Endometrial microvascular endothelial cells (primary cell): ENCODE results near the gene COPG1. TPM values are rescaled to one million over a fixed set of nuclear protein-coding genes. Genes with fewer than 3 reads are reported as not detected.

Source experiments
- in situ Hi-C: cut with HindIII; loops from 2 replicates; pipeline ENCODE4 v1.10.0; 2017; ENCODE audit warnings: low sequenced_read_pairs, low pct_unique_long_range_greater_than_20kb; ENCODE audit errors: inconsistent ontology term
- total RNA-seq: library from RNA; depleted of rRNA; stranded (reverse); fragments of >200 nt; gene quantifications from one replicate; pipeline ENCODE4 v1.2.3, GENCODE V29; 2015; ENCODE audit errors: inconsistent ontology term

The COPG1 gene
- total RNA-seq, 1 donor from 2014 or later, result 156 TPM

GRCh38 chr3:129310111-129311011 lies 61.0 kb downstream of the COPG1 start:
- in situ Hi-C loops, result no loop called here

- in situ Hi-C loops, result no loop called here
Measured at GRCh38 chr3:129311054-129311902, 61.9 kb downstream of the COPG1 start.

- in situ Hi-C loops, result no loop called here
Measured at GRCh38 chr3:129312021-129312639, 62.7 kb downstream of the COPG1 start.

- in situ Hi-C loops, result no loop called here
Measured at GRCh38 chr3:129312671-129313414, 63.4 kb downstream of the COPG1 start.

GRCh38 chr3:129313415-129313664 lies 63.9 kb downstream of the COPG1 start:
- in situ Hi-C loops, result no loop called here

GRCh38 chr3:129313665-129314385 lies 64.4 kb downstream of the COPG1 start:
- in situ Hi-C loops, result no loop called here

GRCh38 chr3:129314386-129315222 lies 65.2 kb downstream of the COPG1 start:
- in situ Hi-C loops, result no loop called here

- in situ Hi-C loops, result no loop called here
Measured at GRCh38 chr3:129315223-129315997, 66.0 kb downstream of the COPG1 start.

- in situ Hi-C loops, result no loop called here
Measured at GRCh38 chr3:129315998-129316247, 66.5 kb downstream of the COPG1 start.

GRCh38 chr3:129316248-129317013 lies 67.0 kb downstream of the COPG1 start:
- in situ Hi-C loops, result no loop called here

GRCh38 chr3:129317014-129317771 lies 67.8 kb downstream of the COPG1 start:
- in situ Hi-C loops, result no loop called here

GRCh38 chr3:129317848-129318247 lies 68.4 kb downstream of the COPG1 start:
- in situ Hi-C loops, result no loop called here

GRCh38 chr3:129318921-129319320 lies 69.5 kb downstream of the COPG1 start:
- in situ Hi-C loops, result no loop called here

- in situ Hi-C loops, result no loop called here
Measured at GRCh38 chr3:129320261-129320660, 70.9 kb downstream of the COPG1 start.

- in situ Hi-C loops, result no loop called here
Measured at GRCh38 chr3:129320825-129321487, 71.5 kb downstream of the COPG1 start.
